Ishikawa (cell line): ENCODE data around the gene MELTF.

ENCODE experiments used
- CEBPB ChIP-seq: IDR thresholded peaks from 2 replicates; pipeline ENCODE4 v1.6.1; 2012
- CREB1 ChIP-seq: IDR thresholded peaks from 2 replicates; pipeline ENCODE4 v1.6.1; 2012; ENCODE audit warnings: low read depth
- EGR1 ChIP-seq: IDR thresholded peaks from 2 replicates; pipeline ENCODE4 v1.6.1; 2012
- EP300 ChIP-seq: IDR thresholded peaks from 2 replicates; pipeline ENCODE4 v1.6.1; 2012; ENCODE audit warnings: borderline replicate concordance
- FOXM1 ChIP-seq: IDR thresholded peaks from 2 replicates; pipeline ENCODE4 v1.6.1; 2012; ENCODE audit warnings: low read depth, borderline replicate concordance
- MAX ChIP-seq: IDR thresholded peaks from 2 replicates; pipeline ENCODE4 v1.6.1; 2012
- NFIC ChIP-seq: IDR thresholded peaks from 2 replicates; pipeline ENCODE4 v1.6.1; 2012
- RAD21 ChIP-seq: IDR thresholded peaks from 2 replicates; pipeline ENCODE4 v1.6.1; 2012; ENCODE audit warnings: low read depth
- REST ChIP-seq: IDR thresholded peaks from 2 replicates; pipeline ENCODE4 v1.6.1; 2012; ENCODE audit warnings: low read depth, mild to moderate bottlenecking
- TAF1 ChIP-seq: IDR thresholded peaks from 2 replicates; pipeline ENCODE4 v1.6.1; 2012; ENCODE audit warnings: low read depth, mild to moderate bottlenecking
- TCF12 ChIP-seq: IDR thresholded peaks from 2 replicates; pipeline ENCODE4 v1.6.1; 2012; ENCODE audit warnings: low read depth
- TEAD4 ChIP-seq: IDR thresholded peaks from 2 replicates; pipeline ENCODE4 v1.6.1; 2012
- USF1 ChIP-seq: IDR thresholded peaks from 2 replicates; pipeline ENCODE4 v1.6.1; 2012
- YY1 ChIP-seq: IDR thresholded peaks from 2 replicates; pipeline ENCODE4 v1.6.1; 2012; ENCODE audit warnings: low read depth
- ZBTB7A ChIP-seq: IDR thresholded peaks from 2 replicates; pipeline ENCODE4 v1.6.1; 2012; ENCODE audit warnings: low read depth

Gene MELTF

GRCh38 chr3:196968233-196969133 lies 61.1 kb downstream of the MELTF start, which contains the start of gene PIGZ:
PIGZ (minus strand) TSS chr3:196968833; CDS start chr3:196952031, 16,802 bp downstream.
- peak; percentile 72; the same call in 1 of the 2 replicates for TF ChIP-seq ZBTB7A
- no peak for TF ChIP-seq YY1

GRCh38 chr3:196967412-196968232 lies 62.0 kb downstream of the MELTF start:
- TF ChIP-seq FOXM1: no peak
- no peak for TF ChIP-seq TEAD4
- TF ChIP-seq RAD21: no peak

- no peak for TF ChIP-seq ZBTB7A
- no peak for TF ChIP-seq YY1
- no peak for TF ChIP-seq TCF12
- no peak for TF ChIP-seq REST
These were observed 62.9 kb downstream of the MELTF start for GRCh38 chr3:196966526-196967401.

GRCh38 chr3:196965804-196966173 lies 63.8 kb downstream of the MELTF start:
- TF ChIP-seq EP300: no peak
- no peak for TF ChIP-seq TEAD4
- no peak for TF ChIP-seq RAD21
- no peak for TF ChIP-seq FOXM1
- TF ChIP-seq CEBPB: no peak
- TF ChIP-seq TCF12: no peak
- TF ChIP-seq YY1: no peak
- no peak for TF ChIP-seq MAX
- no peak for TF ChIP-seq EGR1
- TF ChIP-seq REST: no peak
- no peak for TF ChIP-seq ZBTB7A
- no peak for TF ChIP-seq CREB1
- no peak for TF ChIP-seq TAF1
- no peak for TF ChIP-seq NFIC
- TF ChIP-seq USF1: no peak

GRCh38 chr3:196965112-196965803 lies 64.4 kb downstream of the MELTF start:
- no peak for TF ChIP-seq USF1
- no peak for TF ChIP-seq CREB1
- TF ChIP-seq EP300: no peak
- no peak for TF ChIP-seq CEBPB
